ENCODE results near the gene PLOD1.

DNA sequence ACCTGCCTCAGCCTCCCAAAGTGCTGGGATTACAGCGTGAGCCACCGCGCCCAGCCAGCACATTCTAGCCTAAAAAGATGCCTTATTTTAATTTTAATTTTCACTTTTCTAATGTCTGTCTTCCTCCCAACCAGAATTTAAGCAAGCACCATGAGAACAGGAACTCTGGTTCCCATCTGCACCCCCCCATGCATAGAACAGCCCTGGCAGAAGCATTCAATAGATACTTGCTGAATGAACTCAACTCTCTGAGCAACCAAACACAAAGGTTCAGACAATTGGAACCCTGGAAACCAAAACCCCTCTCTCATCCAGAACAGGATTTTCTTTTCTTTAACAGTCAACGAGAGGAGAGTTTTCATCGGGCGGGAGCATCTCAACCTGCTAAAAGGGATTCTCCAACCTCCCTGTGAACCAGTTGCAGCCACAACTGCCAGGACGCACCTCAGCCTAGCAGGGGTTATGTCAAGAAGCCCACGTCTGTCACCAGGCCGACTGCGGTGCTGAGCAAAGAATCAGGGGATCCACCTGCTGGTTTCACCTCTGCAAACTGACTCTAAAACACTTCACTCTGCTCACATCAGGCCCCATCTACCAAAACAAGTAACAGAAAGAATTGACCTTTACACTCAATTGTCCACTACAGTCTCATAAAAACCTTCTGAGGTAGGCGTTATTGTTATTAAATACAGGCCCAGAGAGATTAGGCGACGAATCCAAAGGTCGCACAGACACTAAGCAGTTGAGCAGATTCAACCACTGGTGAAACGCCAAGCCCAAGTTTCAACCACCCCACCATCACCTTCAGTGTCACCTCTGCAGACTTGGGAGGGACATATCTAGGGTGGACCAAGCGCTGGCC is 10.0 kb upstream of the PLOD1 start:
- TF ChIP-seq, protein P1, sequence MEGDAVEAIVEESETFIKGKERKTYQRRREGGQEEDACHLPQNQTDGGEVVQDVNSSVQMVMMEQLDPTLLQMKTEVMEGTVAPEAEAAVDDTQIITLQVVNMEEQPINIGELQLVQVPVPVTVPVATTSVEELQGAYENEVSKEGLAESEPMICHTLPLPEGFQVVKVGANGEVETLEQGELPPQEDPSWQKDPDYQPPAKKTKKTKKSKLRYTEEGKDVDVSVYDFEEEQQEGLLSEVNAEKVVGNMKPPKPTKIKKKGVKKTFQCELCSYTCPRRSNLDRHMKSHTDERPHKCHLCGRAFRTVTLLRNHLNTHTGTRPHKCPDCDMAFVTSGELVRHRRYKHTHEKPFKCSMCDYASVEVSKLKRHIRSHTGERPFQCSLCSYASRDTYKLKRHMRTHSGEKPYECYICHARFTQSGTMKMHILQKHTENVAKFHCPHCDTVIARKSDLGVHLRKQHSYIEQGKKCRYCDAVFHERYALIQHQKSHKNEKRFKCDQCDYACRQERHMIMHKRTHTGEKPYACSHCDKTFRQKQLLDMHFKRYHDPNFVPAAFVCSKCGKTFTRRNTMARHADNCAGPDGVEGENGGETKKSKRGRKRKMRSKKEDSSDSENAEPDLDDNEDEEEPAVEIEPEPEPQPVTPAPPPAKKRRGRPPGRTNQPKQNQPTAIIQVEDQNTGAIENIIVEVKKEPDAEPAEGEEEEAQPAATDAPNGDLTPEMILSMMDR (conservative IDR thresholded peaks at IDR 0.05) = no peak
- TF ChIP-seq EZH2 (IDR thresholded peaks at IDR 0.05; ENCODE audit: low read depth) = no peak
